ENCODE data around the gene LRMDA.

Gene LRMDA

DNA sequence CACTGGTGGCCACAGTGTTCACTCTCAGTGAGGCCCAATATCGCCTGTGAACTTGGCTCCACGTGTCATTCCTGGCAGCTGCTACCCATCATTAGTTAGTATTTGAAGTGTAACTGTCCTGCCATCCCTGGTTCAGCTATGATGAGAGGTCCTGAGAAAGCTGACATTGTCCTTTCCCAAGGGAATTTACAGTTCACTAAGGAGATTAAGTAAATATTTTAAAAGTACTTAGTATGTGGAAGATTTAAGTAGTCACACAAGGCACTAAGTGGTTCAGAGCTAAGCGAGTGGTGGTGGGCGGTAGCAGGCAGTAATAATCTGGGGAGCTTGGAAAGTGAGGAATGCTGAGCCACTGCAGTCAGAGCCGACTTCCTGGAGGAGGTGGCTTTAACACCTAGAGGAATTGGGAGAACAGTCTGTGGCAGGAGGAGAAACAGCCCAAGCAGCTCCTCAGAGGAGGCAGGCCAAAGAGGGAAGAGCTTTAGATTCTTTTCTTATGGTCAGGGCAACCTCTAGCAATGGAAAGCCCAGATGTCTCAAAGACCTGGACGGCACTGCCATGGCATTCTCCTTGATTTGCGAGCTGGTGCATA, 519.7 kb downstream of the LRMDA start:
- no peak for DNase-seq (ENCODE audit: low read depth, low spot score)

- DNase-seq (ENCODE audit: low read depth, low spot score), result no peak
These were observed 520.2 kb downstream of the LRMDA start for GRCh38 chr10:75951627-75952026.

DNA sequence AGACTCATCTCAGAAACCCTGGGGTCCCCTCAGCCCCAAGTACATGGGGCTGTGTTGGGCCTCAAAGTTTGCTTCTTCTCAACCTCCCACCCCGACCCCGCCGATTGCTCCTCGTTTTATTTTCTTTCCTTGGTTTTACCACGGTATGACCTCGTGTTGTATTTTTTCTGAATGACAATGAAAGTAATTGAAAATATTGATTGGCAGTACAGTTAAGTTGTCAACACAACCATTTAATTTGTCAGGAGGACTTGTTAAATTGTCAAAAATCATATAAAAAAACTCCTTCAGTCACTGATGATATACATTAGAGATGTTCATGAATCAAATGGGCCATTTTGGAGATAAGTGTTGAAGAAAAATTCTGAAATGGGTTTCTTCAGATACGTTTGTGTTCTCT, 520.7 kb downstream of the LRMDA start:
- no peak for DNase-seq (ENCODE audit: low read depth, low spot score)

- no peak for DNase-seq (ENCODE audit: low read depth, low spot score)
These were observed 523.1 kb downstream of the LRMDA start for GRCh38 chr10:75954486-75954885.

GRCh38 chr10:75955973-75956502, 524.6 kb downstream of the LRMDA start:
- DNase-seq (ENCODE audit: low read depth, low spot score), result no peak

DNA sequence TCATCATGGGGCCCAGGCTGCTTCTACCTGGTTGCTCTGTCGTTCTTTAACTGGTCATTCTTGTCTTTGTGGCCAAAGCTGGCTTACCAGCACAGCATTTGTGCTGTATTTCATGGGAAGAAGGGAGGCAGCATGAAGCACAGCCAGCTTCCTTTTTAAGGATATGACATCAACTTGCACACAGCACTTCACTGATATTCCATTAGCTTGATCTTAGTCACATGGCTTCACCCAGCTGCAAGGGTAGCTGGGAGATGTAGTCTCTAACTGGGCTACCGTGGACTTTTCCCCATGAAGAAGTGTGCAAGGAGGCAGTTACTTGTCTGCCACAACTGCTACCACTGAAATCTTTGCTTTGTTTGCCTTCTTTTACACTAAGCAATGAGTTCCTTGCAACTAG, 525.2 kb downstream of the LRMDA start:
- no peak for DNase-seq (ENCODE audit: low read depth, low spot score)

- DNase-seq (ENCODE audit: low read depth, low spot score), result no peak
These were observed 526.1 kb downstream of the LRMDA start for GRCh38 chr10:75957314-75958120.

- DNase-seq (ENCODE audit: low read depth, low spot score), result no peak
These were observed 527.8 kb downstream of the LRMDA start for GRCh38 chr10:75959209-75959608.

DNA sequence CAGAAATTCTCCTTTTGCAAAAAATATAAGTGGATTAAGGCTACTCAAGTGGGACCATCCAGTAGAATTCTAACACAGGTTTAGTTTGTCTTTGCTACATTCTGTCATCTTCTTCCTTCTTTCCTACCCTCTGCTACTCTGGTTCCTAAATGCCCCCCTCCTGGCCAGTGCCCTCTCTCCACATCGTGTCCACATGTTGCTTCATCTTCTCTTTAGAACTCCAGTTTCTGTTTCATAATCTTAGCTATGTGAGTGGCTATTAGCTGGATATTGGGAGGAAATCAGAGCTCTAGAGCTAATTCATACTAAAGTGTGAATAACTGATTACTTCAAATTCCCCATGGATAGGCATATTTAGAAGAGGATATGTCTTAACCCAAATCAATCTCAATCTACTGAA, 528.5 kb downstream of the LRMDA start:
- no peak for DNase-seq (ENCODE audit: low read depth, low spot score)

DNA sequence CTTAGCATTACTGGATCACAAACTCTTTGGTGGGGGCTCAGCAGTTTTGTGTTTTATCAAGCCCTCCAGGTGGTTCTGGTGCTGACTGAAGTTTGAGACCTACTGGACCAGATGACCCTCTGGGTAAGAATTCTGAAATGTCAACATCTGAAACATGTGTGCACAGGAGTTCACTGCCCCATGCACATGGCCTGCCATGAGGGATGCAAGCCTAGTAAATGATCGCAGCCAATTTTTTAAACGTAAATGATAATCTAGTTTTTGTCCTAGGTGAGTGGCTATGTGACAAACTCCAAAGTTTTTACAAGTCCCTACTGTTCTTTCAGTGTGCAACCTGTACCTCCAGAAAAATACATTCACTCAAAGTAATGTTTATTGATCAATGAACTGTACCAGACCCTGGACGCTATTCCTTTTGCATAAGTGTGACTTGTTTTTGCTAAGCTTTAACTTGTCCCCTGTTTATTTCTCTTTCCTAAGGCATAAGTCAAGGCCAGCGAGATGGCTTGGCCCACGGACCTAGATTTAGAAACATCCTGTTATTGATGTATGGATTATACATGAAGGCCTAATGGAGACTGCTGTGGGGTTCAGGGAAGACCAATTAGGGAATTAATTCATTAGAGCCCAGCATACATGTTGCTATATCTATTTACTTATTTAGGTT, 531.1 kb downstream of the LRMDA start:
- no peak for DNase-seq (ENCODE audit: low read depth, low spot score)

- no peak for DNase-seq (ENCODE audit: low read depth, low spot score)
These were observed 536.1 kb downstream of the LRMDA start for GRCh38 chr10:75967491-75967890.

GRCh38 chr10:75969031-75969430, 537.6 kb downstream of the LRMDA start:
- no peak for DNase-seq (ENCODE audit: low read depth, low spot score)

DNA sequence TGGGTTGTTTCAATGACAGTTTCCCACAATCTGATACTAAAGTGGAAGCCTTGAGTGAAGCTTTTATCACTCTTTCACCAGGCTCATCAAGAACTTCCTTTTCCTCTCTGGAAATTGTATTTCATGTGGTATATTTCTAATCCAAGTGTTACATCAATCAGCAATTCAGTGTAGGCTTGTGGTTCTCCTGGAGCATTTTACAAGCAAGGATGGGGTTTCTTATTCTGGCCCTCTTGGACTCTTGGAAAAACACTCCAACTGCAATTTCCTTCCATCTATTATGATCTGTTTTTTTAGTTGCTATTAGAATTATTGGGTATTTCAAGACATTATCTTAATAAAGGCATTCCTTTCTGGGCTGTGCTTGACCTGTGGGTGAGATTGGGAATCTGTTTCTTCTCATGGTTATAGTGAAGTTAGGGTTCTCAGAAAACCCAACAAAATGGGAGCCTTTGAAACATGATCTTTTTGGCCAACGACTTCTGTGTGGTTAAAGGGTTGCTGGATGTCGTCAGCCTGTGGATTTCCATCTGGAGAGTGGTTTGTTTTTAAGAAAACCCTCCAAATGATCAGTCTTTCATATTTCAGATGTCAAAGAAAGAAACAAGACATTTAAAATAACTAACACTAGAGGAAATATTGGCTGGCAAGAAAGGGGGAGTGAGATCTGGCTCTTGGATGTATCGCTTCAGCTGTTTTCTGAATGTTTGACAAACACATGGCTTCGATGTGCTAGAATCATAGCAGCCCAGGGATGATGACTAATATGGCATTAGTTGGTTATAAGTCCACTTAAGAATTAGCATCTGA, 540.2 kb downstream of the LRMDA start:
- DNase-seq (ENCODE audit: low read depth, low spot score), result peak; percentile 13

DNA sequence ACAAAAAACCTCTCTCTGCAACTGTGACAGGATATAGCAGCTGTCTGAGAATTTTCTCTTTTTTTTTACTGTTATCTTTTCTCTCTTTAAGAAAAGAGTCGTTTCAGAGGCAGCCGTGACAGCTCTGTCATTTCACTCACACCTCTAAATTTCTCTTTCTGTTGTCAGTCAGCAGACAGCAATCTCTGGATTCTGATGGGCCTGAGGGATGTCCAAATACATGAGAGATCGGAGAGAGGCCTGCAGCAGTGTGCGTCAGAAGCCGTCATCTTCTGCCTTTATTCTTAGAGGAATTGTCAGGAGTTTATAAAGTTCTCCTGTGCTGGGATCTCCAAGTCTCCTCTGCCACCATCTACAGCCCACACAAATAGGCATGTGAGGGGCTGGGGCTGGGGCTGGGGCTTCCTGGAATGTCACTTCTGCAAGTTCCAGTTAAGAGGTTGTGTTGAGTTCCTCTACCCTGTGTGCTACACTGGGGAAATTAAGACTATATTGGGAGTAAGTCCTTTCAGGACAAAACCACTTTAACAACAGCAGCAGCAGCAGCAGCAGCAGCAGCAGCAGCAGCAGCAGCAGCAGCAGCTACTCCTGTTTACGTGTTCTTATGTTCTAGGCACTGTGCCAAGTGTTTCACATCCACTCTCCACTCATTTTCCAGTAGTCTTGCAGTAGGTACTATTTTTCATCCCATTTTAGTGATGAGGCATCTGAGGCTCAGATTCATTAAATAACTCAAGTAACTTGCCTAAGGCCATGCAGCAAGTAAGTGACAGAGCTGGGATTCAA, 541.3 kb downstream of the LRMDA start:
- peak; percentile 21 for DNase-seq (ENCODE audit: low read depth, low spot score)

GRCh38 chr10:75974080-75974479, 542.7 kb downstream of the LRMDA start:
- DNase-seq (ENCODE audit: low read depth, low spot score), result no peak

DNA sequence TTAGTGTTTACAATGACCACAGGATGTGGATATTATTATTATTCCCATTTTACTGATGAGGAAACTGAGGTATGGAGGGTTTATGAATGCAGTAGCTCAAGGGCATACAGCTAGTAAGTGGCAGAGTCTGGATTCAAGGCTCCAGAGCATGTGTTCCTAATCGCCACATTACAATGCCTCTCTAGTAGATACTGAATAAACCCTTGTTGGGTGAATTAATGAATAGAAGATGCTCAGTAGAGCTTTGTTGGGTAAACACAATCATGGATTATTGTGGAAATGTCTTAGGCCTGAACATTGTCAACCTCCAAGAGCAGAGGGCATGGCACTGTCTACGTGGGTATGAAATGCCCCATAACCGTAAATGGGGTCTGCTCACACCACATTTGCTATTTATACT, 545.3 kb downstream of the LRMDA start:
- no peak for DNase-seq (ENCODE audit: low read depth, low spot score)

GRCh38 chr10:75977139-75977538, 545.7 kb downstream of the LRMDA start:
- DNase-seq (ENCODE audit: low read depth, low spot score), result no peak

DNA sequence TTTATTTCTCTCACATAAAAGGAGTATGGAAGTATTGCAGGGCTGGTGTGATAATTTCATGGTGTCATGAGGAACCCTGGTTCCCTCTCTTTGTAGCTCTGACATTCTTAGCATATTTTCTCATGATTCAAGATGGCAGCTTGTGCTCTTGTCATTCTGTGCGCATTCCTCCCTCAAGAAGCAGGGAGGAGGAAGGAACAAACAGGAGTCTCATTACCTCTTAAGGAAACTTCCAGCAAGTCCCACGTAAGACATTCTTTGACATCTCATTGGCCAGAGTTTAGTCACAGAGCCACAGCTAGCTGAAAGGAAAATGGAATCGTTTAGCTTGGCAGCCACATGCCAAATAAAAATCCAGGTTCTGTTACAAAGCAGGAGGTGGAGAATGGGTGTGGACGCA, 546.8 kb downstream of the LRMDA start:
- DNase-seq (ENCODE audit: low read depth, low spot score), result no peak

- DNase-seq (ENCODE audit: low read depth, low spot score), result no peak
These were observed 549.1 kb downstream of the LRMDA start for GRCh38 chr10:75980419-75981002.

DNA sequence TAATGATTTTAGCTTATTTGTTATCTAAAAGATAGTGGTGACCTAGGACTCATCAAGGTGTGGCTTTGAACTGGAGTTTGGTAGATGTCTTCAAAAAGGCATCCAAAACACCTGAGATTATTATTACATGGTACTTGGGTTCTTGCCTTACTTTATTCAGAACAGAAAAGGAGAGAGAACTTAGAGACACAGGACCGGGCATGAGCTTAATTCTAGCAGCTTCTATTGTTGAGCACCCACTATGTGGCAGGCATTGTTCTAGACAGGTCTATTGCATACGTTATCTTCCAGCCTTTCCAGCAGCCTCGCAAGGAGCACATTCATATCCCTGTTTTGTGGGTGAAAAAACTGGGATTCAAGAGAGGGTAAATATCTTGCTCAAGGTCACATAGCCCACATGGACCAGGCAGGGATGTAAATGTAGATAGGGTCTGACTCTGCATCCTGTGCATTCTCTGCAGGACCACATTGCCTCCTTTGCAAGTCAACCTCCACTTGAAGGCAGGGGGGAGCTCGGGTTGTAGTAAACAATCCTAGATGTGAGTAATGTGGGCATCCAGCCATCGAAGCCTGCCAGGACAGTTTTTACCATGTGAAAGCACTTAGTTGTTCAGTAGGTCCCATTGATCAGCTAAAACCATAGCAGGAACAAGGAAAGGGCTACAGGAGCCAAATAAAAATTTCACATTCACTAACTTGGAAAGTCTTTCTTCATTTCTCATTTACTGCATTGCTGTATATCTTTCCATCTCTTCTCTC, 551.4 kb downstream of the LRMDA start:
- DNase-seq (ENCODE audit: low read depth, low spot score), result no peak

Measured in brain pericyte (primary cell).